GM21737 (cell line): ENCODE measurements around the gene GET4.
A peak's percentile ranks its signal among the peaks of the same experiment; 100 is the strongest.
"Not testable (repeated sequence)": the region's sequence is repeated elsewhere in the genome, so short reads cannot be mapped to it uniquely, and the experiment has no call there.

Experiments
- ATAC-seq: cut with Tn5 transposase; IDR thresholded peaks from one replicate; pipeline ENCODE4 v1.9.1; 2021; ENCODE audit warnings: mild to moderate bottlenecking, moderate library complexity; ENCODE audit not compliant: unreplicated experiment

GET4 gene

GRCh38 chr7:868189-868486 is 8.2 kb upstream of the GET4 start:
- no peak for ATAC-seq

DNA sequence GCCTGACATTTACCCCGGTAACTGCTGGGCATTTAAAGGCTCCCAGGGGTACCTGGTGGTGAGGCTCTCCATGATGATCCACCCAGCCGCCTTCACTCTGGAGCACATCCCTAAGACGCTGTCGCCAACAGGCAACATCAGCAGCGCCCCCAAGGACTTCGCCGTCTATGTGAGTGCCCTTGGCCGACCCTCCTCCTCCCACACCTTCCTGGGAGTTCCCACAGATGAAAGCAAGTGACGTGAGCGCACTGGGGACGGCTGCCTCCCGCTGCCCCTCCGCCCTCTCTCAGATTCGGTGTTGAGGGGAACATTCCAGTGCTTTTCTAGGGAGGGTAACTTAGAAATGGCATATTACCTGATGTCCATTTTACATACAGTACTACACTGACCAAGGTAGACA is 7.0 kb upstream of the GET4 start:
- no peak for ATAC-seq

DNA sequence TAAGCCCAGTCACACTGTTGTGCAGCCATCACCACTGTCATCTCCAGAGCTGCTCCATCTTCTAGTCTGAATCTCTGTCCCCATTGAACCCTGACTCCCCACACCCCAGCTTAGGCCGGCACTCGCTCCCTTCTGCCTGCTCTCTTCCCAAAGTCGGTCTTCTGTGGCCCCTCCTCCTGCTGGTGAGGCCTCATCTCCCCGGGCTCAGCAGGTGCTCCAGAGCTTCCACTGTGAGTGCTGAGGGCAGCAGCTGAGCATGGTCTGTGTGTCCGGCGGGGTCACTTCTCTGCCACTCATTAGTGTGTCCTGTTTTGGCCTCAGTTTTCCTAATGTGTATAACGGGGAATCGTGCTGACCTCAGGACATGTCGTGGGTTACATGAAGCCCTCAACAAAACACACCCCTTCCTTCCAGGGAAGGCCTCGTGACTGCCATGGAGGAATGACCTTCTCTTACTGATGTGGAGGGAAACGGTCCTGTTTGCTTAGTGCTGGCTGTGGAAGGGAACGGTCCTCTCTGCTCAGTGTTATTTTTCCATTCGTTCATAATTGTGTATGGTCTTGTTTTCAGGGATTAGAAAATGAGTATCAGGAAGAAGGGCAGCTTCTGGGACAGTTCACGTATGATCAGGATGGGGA is 4.3 kb upstream of the GET4 start:
- ATAC-seq = no peak

- not testable (repeated sequence) for ATAC-seq
These were observed 3.7 kb upstream of the GET4 start for GRCh38 chr7:872685-873084.

- no peak for ATAC-seq
These were observed 2.9 kb upstream of the GET4 start for GRCh38 chr7:873367-874002.

- ATAC-seq = no peak
These were observed 2.2 kb upstream of the GET4 start for GRCh38 chr7:874031-874749.

DNA sequence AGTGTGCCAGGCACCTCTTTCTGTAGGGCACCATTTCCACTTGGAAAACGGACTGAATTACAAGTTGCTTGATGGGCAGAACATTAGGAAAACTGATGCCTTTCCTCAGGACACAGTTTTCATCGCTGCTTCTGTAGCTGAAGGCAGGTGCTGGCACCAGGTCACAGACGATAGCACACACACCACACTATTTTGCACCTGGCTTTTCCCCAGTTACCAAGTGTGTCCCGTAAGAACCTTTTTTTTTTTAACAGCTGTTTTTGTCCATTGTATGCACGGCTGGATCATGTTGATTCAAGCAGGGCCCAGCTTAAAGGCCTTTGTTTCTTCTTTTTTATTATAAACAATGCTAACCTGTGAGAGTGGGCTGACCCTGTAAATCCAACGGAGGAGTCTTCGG is 1.3 kb upstream of the GET4 start:
- no peak for ATAC-seq

DNA sequence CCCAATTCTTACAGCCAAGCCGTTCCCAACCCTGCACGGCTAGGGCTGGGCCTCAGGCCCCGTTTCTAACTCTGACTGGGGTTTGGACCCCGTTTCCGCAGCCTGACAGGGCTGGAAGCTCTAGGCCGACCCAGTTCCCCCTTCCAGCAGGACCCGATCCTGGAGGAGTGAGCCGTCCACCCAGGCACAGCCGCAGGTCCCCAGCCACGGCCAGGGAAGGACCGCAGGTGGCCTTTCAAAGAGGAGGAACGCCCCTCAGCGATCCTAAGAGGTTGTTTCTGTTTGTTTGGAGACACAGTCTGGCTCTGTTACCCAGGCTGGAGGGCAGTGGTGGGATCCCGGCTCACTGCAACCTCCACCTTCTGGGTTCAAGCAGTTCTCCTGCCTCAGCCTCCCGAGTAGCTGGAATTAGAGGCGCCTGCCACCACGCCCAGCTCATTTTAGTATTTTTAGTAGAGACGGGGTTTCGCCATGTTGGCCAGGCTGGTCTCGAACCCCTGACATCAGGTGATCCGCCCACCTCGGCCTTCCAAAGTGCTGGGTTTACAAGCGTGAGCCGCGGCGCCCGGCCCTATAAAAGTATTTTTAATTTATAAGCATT is 778 bp upstream of the GET4 start:
- no peak for ATAC-seq

DNA sequence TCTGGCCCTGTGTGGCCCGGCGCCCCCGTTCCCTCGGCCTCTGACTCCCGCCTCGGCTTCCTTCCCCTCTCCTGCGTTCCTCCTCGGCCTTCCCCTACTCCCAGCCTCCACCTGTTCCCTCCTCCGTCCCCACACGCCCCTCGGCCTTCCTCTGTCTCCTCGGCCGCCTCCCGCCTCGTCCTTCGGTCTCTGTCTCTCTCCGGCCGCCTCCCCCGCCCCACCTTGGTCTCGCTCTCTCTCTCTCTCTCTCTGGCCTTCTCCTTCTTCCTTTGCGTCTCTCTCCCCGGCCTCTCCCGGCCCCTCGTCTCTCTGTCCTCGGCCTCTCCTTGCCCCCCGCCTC is 588 bp downstream of the GET4 start:
- peak; percentile 14 for ATAC-seq

- no peak for ATAC-seq
These were observed 1.2 kb downstream of the GET4 start for GRCh38 chr7:877312-878232.

- ATAC-seq = no peak
These were observed 2.7 kb downstream of the GET4 start for GRCh38 chr7:879093-879492.

DNA sequence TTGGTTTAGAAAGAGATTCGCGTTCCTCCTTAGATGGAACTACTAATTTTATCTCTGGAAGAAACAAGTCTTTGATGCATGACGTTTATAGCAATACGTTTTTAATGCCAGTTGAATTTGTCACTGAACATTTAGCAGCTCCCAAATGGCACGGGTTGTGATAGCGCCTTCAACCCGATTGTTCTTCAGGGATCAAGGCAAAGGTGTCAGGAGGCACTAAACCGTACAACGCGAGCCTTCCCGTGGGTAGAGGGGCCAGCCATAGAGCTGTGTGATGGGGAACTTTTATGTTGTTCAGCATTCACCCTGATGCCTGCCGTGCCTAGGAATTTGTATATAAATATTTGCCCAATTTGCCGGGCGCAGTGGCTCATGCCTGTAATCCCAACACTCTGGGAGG is 3.4 kb downstream of the GET4 start:
- no peak for ATAC-seq

- no peak for ATAC-seq
These were observed 4.1 kb downstream of the GET4 start for GRCh38 chr7:880450-880849.

GRCh38 chr7:881441-882234 is 5.3 kb downstream of the GET4 start:
- no peak for ATAC-seq

DNA sequence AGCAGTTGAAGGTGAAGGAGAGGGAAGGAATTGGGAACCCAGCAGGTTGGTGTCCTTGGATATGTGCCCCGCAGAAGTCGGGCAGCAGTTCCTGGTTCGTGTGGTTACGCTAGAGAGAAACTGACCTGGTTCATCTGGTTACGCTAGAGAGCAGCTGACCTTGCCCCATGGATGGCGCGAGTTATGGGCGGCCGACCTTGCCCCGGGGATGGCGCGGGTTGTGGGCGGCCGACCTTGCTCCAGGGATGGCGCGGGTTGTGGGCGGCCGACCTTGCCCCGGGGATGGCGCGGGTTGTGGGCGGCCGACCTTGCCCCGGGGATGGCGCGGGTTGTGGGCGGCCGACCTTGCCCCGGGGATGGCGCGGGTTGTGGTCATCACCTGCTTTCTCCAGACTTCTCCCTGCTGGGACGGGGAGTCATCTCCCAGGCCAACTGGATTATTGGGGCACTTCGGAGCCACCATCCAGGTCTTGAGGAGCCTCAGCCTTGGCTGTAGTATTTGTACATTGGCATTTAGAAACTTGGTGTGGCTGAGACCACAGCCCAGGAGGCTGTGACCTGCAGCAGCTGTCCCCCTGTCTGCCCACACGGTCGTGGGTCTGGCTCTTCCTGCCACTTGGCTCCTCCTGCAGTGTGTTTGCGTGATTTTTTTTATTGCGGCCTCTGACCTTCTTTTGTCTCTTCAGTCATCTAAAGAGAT is 6.1 kb downstream of the GET4 start:
- ATAC-seq = no peak

GRCh38 chr7:883055-884021 is 7.0 kb downstream of the GET4 start:
- no peak for ATAC-seq

DNA sequence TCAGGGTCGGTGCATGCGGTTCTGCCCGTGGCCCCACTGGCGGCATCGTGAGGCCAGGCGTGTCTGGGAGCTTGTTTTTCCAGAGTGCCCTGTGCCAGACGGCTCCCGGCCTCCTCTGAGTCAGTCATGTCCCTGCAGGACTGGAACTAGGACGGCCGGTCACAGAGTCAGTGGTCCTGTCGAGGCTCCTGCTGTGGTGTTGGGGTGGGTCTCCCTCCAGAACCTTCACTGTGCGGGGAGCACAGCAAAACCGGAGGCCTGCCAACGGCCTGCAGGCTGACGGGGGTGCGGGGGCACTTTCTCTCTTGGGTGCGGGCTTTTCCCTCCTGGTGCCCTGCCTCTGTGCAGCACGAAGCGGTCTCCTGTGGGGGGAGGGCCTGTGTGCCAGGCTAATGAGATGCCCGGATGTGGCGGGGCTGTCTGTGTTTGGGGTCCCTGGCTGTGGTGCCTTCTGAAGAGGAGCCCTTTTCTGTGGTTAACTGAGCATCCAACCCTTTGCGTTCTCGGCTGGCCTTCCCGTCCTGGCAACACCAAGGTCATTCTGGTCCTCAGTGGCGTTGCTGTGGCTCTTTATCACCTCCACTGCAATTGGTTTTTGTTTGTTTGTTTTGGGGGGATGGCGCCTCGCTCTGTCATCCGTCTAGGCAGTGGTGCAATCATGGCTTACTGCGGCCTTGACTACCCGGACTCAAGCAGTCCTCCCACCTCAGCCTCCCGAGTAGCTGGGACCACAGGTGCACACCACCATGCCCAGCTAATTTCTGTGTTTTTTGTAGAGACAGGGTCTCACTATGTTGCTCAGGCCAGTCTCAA is 8.0 kb downstream of the GET4 start:
- no peak for ATAC-seq
